PC-9 (cell line): ENCODE data around the gene TDG. TPM values are rescaled to one million over a fixed set of nuclear protein-coding genes. Genes with fewer than 3 reads are reported as not detected.
"Not testable (repeated sequence)": the region's sequence is repeated elsewhere in the genome, so short reads cannot be mapped to it uniquely, and the experiment has no call there.

Source experiments
- BruUV-seq: library from RNA; stranded (reverse); fragments of 400-500 nt; replicated peaks from 2 replicates; lab custom pipeline; 2021; lab: Mats Ljungman, UMichigan
- CTCF ChIA-PET: fragments of 300-600 bp; sonication (Branson Sonifier 250); formaldehyde crosslinking; loops from one replicate; lab custom pipeline; 2022; ENCODE audit warnings: antibody characterized with exemption; lab: Charles Lee
- POLR2A ChIA-PET: fragments of 300-600 bp; sonication (Branson Sonifier 250); formaldehyde crosslinking; loops from one replicate; lab custom pipeline; 2022; ENCODE audit warnings: antibody characterized with exemption; ENCODE audit not compliant: unreplicated experiment; lab: Charles Lee
- DNase-seq, 2 experiments: peaks; one replicate each; pipeline versions ENCODE4 v3.0.0 to v3.0.0-alpha.2; 2015 to 2022; ENCODE audit warnings: mixed read lengths in 1 of 2
- H2AFZ ChIP-seq: fragments of 200-600 bp; sonication (generic); 2 replicates; pipeline ENCODE4 v1.8.1; 2017; ENCODE audit warnings: antibody characterized with exemption
- H3F3A ChIP-seq: fragments of 200-600 bp; sonication (generic); 2 replicates; pipeline ENCODE4 v1.8.1; 2017; ENCODE audit warnings: antibody characterized with exemption, mild to moderate bottlenecking, low read depth; ENCODE audit not compliant: insufficient read depth
- H3K27ac ChIP-seq: fragments of 200-600 bp; sonication (generic); 2 replicates; pipeline ENCODE4 v1.6.1; 2016; ENCODE audit warnings: mixed run types
- H3K27me3 ChIP-seq: fragments of 200-600 bp; sonication (generic); 2 replicates; pipeline ENCODE4 v1.6.1; 2016; ENCODE audit warnings: low read depth, mixed run types; ENCODE audit not compliant: insufficient read depth
- H3K36me3 ChIP-seq: fragments of 200-600 bp; sonication (generic); 2 replicates; pipeline ENCODE4 v1.6.1; 2016; ENCODE audit warnings: low read depth, mixed run types
- H3K4me1 ChIP-seq: fragments of 200-600 bp; sonication (generic); replicated peaks from 2 replicates; pipeline ENCODE4 v1.6.1; 2016; ENCODE audit warnings: mixed run types; ENCODE audit not compliant: insufficient read depth
- H3K4me2 ChIP-seq: fragments of 200-600 bp; sonication (generic); 2 replicates; pipeline ENCODE4 v1.6.1; 2017; ENCODE audit warnings: mixed run types
- H3K4me3 ChIP-seq: fragments of 200-600 bp; sonication (generic); 2 replicates; pipeline ENCODE4 v1.6.1; 2016; ENCODE audit warnings: mixed run types
- H3K79me2 ChIP-seq: fragments of 200-600 bp; sonication (generic); 2 replicates; pipeline ENCODE4 v1.6.1; 2017; ENCODE audit warnings: low read depth, mixed run types
- H3K9me2 ChIP-seq: fragments of 200-600 bp; sonication (generic); 2 replicates; pipeline ENCODE4 v1.8.1; 2017; ENCODE audit warnings: mild to moderate bottlenecking; ENCODE audit not compliant: insufficient read depth
- H3K9me3 ChIP-seq: fragments of 200-600 bp; sonication (generic); 2 replicates; pipeline ENCODE4 v1.8.1; 2016; ENCODE audit warnings: low read depth; ENCODE audit not compliant: insufficient read depth
- H4K20me1 ChIP-seq: fragments of 200-600 bp; sonication (generic); 2 replicates; pipeline ENCODE4 v1.8.1; 2017; ENCODE audit not compliant: insufficient read depth
- EZH2 ChIP-seq: fragments of 200-600 bp; sonication (generic); IDR thresholded peaks from 2 replicates; pipeline ENCODE4 v1.8.0; 2017; ENCODE audit warnings: antibody characterized with exemption, low read depth
- intact Hi-C: fragments of 100-400 bp; cut with micrococcal nuclease; formaldehyde crosslinking; loops from one replicate; pipeline ENCODE4 v1.10.0; 2022; ENCODE audit not compliant: unreplicated experiment
- total RNA-seq: library from RNA; stranded (reverse); gene quantifications from 2 replicates; pipeline ENCODE4 v1.2.3, GENCODE V29; 2021
- TF ChIP-seq, protein P1 (sequence below): fragments of 200-600 bp; sonication (generic); conservative IDR thresholded peaks from 2 replicates; pipeline ENCODE4 v1.6.1; 2017; ENCODE audit warnings: mixed run types, antibody characterized with exemption, mild to moderate bottlenecking, moderate library complexity

Gene TDG
- total RNA-seq, 1 experiment from 2014 or later: 21.0 TPM

DNA sequence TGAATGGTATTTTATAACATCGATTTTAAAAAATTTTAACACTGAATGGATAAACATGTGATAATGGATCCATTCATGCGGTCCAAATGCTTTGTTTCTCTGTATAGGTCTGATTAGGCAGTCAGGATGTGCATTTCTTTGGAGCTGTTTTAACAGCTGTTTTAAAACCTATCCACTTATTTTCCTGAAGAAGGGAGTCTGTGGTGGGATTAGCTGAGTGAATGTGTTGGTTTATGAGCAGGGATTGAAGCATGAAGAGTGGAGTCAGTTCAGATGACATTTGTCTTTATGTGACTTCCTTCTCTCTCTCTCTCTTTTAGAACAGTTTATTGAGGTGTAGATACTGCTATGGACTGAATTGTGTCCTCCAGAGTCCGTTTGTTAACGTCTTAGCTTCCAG is 46.7 kb downstream of the TDG start:
- CTCF ChIA-PET: no interaction called here
- intact Hi-C loops: no loop called here

DNA sequence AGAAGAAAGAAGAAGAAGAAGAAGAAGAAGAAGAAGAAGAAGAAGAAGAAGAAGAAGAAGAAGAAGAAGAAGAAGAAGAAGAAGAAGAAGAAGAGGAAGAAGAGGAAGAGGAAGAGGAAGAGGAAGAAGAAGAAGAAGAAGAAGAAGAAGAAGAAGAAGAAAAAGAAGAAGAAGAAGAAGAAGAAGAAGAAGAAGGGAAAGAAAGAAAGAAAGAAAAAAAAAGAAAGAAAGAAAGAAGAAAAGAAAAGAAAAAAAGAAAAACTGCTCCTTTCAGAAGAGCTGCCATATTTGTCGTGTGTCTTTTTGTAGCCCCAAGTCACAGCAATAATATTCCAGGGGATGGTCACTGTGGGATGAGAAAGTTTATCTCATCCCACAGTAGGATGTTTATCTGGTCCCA is 56.2 kb downstream of the TDG start:
- DNase-seq, H3K79me2 ChIP-seq, H3F3A ChIP-seq, H3K4me1 ChIP-seq, H3K36me3 ChIP-seq, H3K4me2 ChIP-seq, H3K4me3 ChIP-seq, H3K9me2 ChIP-seq, H4K20me1 ChIP-seq, H3K27ac ChIP-seq, CTCF ChIA-PET, POLR2A ChIA-PET, intact Hi-C loops, H2AFZ ChIP-seq, BruUV-seq: not testable (repeated sequence)
- H3K9me3 ChIP-seq: peaks cover 14% of the 10 kb centered on the region; the same call in 1 of the 2 replicates
- H3K27me3 ChIP-seq: peaks cover 20% of the 10 kb centered on the region; the same call in 1 of the 2 replicates

More for the DNA sequence above, 46.7 kb downstream of the TDG start:
- TF ChIP-seq, protein P1, sequence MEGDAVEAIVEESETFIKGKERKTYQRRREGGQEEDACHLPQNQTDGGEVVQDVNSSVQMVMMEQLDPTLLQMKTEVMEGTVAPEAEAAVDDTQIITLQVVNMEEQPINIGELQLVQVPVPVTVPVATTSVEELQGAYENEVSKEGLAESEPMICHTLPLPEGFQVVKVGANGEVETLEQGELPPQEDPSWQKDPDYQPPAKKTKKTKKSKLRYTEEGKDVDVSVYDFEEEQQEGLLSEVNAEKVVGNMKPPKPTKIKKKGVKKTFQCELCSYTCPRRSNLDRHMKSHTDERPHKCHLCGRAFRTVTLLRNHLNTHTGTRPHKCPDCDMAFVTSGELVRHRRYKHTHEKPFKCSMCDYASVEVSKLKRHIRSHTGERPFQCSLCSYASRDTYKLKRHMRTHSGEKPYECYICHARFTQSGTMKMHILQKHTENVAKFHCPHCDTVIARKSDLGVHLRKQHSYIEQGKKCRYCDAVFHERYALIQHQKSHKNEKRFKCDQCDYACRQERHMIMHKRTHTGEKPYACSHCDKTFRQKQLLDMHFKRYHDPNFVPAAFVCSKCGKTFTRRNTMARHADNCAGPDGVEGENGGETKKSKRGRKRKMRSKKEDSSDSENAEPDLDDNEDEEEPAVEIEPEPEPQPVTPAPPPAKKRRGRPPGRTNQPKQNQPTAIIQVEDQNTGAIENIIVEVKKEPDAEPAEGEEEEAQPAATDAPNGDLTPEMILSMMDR: no peak
- TF ChIP-seq EZH2: no peak
- Histone ChIP-seq H3K27ac (no peak overlapping the region), H3K4me1 (no peaks in the 10 kb centered on the region; the same call in 1 of the 2 replicates), H3F3A (no peaks in the 10 kb centered on the region), H3K27me3 (no peaks in the 10 kb centered on the region), H4K20me1 (no peaks in the 10 kb centered on the region), H3K9me3 (no peaks in the 10 kb centered on the region), H3K79me2 (no peaks in the 10 kb centered on the region), H3K4me3 (no peak overlapping the region), H3K9me2 (no peaks in the 10 kb centered on the region), H2AFZ (no peak overlapping the region), H3K4me2 (no peak overlapping the region), H3K36me3 (no peaks in the 10 kb centered on the region)
- BruUV-seq: no TSS peak
- POLR2A ChIA-PET: no interaction called here
- DNase-seq: no peak

DNA sequence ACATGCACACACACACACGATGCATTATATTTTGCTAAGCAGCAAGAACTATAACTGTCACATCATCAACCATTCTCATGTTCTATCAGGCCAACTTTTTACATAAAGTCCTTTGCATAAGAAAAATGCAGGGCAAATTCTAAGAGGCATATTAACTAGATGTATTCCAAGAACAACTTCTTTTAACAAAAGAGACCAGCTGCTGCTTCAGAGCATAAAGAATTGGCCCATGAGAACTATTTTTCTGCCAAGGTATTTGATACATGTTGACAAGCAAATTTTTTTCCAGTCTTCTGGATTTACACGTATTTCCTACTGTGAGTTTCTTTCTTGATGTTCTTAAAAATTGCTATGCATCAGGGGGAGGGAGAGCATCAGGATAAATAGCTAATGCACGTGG is 57.1 kb downstream of the TDG start:
- no peaks in the 10 kb centered on the region for H3F3A ChIP-seq
- H3K27me3 ChIP-seq: peaks cover 21% of the 10 kb centered on the region; the same call in 1 of the 2 replicates
- ChIA-PET POLR2A (no interaction called here), CTCF (no interaction called here)
- no peaks in the 10 kb centered on the region for H3K4me1 ChIP-seq
- H3K4me2 ChIP-seq: no peak overlapping the region
- no peak for DNase-seq
- TF ChIP-seq EZH2: no peak
- no TSS peak for BruUV-seq
- H3K9me2 ChIP-seq: no peaks in the 10 kb centered on the region
- no peak overlapping the region for H3K4me3 ChIP-seq
- H3K36me3 ChIP-seq: no peaks in the 10 kb centered on the region
- H3K79me2 ChIP-seq: no peaks in the 10 kb centered on the region
- peaks cover 14% of the 10 kb centered on the region; the same call in 1 of the 2 replicates for H3K9me3 ChIP-seq
- intact Hi-C loops: no loop called here
- H2AFZ ChIP-seq: no peak overlapping the region
- no peaks in the 10 kb centered on the region for H4K20me1 ChIP-seq
- no peak overlapping the region for H3K27ac ChIP-seq

DNA sequence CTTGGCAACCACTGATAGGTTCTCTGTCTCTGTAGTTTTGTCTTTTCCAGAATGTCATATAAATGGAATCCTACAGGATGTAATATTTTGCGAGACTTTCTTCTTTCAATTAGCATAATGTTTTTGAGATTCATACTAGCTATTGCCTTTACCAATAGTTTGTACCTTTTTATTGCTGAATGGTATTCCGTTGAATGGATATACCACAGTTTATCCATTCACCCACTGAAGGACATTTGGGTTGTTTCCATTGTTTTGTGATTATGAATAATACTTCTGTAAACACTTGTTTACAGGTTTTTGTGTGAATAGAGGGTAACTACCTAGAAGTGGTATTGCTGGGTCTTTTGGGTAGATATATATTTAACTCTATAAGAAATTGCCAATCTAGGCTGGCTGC is 58.0 kb downstream of the TDG start:
- H3K9me3 ChIP-seq: peaks cover 14% of the 10 kb centered on the region; the same call in 1 of the 2 replicates
- H3K27me3 ChIP-seq: peaks cover 23% of the 10 kb centered on the region; the same call in 1 of the 2 replicates
- H2AFZ ChIP-seq: no peak overlapping the region
- H3K36me3 ChIP-seq: no peaks in the 10 kb centered on the region
- TF ChIP-seq, protein P1: no peak
- no peak for TF ChIP-seq EZH2
- H3K4me3 ChIP-seq: no peak overlapping the region
- intact Hi-C loops: no loop called here
- no peak for DNase-seq
- no peaks in the 10 kb centered on the region for H3K9me2 ChIP-seq
- H3K4me1 ChIP-seq: no peaks in the 10 kb centered on the region
- no peaks in the 10 kb centered on the region for H3F3A ChIP-seq
- ChIA-PET CTCF (no interaction called here), POLR2A (no interaction called here)
- H4K20me1 ChIP-seq: no peaks in the 10 kb centered on the region
- no TSS peak for BruUV-seq
- H3K4me2 ChIP-seq: no peak overlapping the region
- H3K27ac ChIP-seq: no peak overlapping the region
- H3K79me2 ChIP-seq: no peaks in the 10 kb centered on the region
